Measurements from ENCODE around the gene TNFRSF9. TPM values are rescaled to one million over a fixed set of nuclear protein-coding genes. Genes with fewer than 3 reads are reported as not detected.

TNFRSF9 gene
- total and polyA plus RNA-seq, 9 of the 15 experiments (the other 6 are each of a cell fraction or from before 2014, with no cell fraction given), result 0.04 to 0.29 (median 0.08) TPM; not detected in 1

- POLR2A ChIA-PET, result interaction anchor here (0.6 to 2.5 kb wide), 3 partner anchors 9 to 14 kb away, joined by 3 to 6 read pairs (median 3); partner anchors contain the start of gene PARK7
- H3K79me2 ChIP-seq (ENCODE audit: control insufficient read depth, insufficient read depth, low read length), result peaks cover 23% of the 10 kb centered on the region
- BruUV-seq (replicated peaks), result no TSS peak
- no peak for TF ChIP-seq RFX1 (IDR thresholded peaks at IDR 0.05)
- TF ChIP-seq ZBTB34 (CRISPR knock-in tag; IDR thresholded peaks at IDR 0.05), result no peak
- TF ChIP-seq PKNOX1 (IDR thresholded peaks at IDR 0.05), result no peak
- no peak for TF ChIP-seq ZNF174 (CRISPR knock-in tag; IDR thresholded peaks at IDR 0.05)
- TF ChIP-seq EHMT2 (IDR thresholded peaks at IDR 0.05), result no peak
- TF ChIP-seq JUNB (CRISPR knock-in tag; conservative IDR thresholded peaks at IDR 0.05), result no peak
- TF ChIP-seq PTTG1 (tag; IDR thresholded peaks at IDR 0.05; ENCODE audit: low read depth), result no peak
- TF ChIP-seq SAP30 (IDR thresholded peaks at IDR 0.05; ENCODE audit: borderline replicate concordance, insufficient read depth, low read depth, low read length, poor library complexity, severe bottlenecking), result no peak
- no peak for TF ChIP-seq SIRT6 (IDR thresholded peaks at IDR 0.05; ENCODE audit: low read depth, low read length)
- no peak for TF ChIP-seq ZMIZ1 (IDR thresholded peaks at IDR 0.05; ENCODE audit: low read depth in 2 of 2, low read length in 2 of 2)
- no peak for TF ChIP-seq BCLAF1 (IDR thresholded peaks at IDR 0.05; ENCODE audit: borderline replicate concordance in 1 of 2, control insufficient read depth in 1 of 2, low read depth in 2 of 2, low read length in 1 of 2)
- TF ChIP-seq ATF7 (IDR thresholded peaks at IDR 0.05), result no peak
- no peak for TF ChIP-seq HCFC1 (IDR thresholded peaks at IDR 0.05; ENCODE audit: low read depth, low read length)
- TF ChIP-seq RFX5 (IDR thresholded peaks at IDR 0.05; ENCODE audit: low read depth, low read length), result no peak
These were observed 32.4 kb upstream of the TNFRSF9 start for GRCh38 chr1:7973086-7973485.

More at GRCh38 chr1:7973086-7973485, 32.4 kb upstream of the TNFRSF9 start:
- no peaks in the 10 kb centered on the region for H3K4me1 ChIP-seq (replicated peaks in 1 of 2; ENCODE audit: control insufficient read depth in 2 of 2, insufficient read depth in 2 of 2, low read length in 2 of 2)
- in situ Hi-C loops (cut with MboI) (no loop called here), intact Hi-C loops (cut with micrococcal nuclease) (no loop called here)
- FAIRE-seq, result no peak
- ATAC-seq, result no peak
- DNase-seq (ENCODE audit: extremely low read depth in 1 of 4, low spot score in 3 of 4), result no peak
- no peak overlapping the region for H3K9ac ChIP-seq (ENCODE audit: insufficient read depth in 1 of 2, low read depth in 2 of 2, low read length in 2 of 2)
- H3K4me2 ChIP-seq (ENCODE audit: insufficient read depth, low read length), result no peak overlapping the region
- no peaks in the 10 kb centered on the region for H3K9me1 ChIP-seq (ENCODE audit: control insufficient read depth, insufficient read depth, low read length)
- no peaks in the 10 kb centered on the region for H3K9me3 ChIP-seq (replicated peaks; ENCODE audit: control insufficient read depth, insufficient read depth, low read depth, low read length)
- 92% methylated on average over 2 of the region's 2 CpGs for WGBS (ENCODE audit: insufficient coverage, low coverage, missing lambda C conversion rate)
- H3K4me3 ChIP-seq, result no peak overlapping the region
- CTCF ChIA-PET (ENCODE audit: low intra/inter-chr PET ratio), result no interaction called here
- no peaks in the 10 kb centered on the region for H3K27me3 ChIP-seq (ENCODE audit: control insufficient read depth in 2 of 2, insufficient read depth in 2 of 2, low read length in 2 of 2)
- peaks cover 76% of the 10 kb centered on the region for H3K36me3 ChIP-seq (ENCODE audit: control insufficient read depth, insufficient read depth, low read length)
- no peak overlapping the region for H2AFZ ChIP-seq (ENCODE audit: low read depth, low read length)
- H3K27ac ChIP-seq (ENCODE audit: extremely low read depth, low read depth, low read length), result no peak overlapping the region
- peaks cover 9% of the 10 kb centered on the region; the same call in 1 of the 2 replicates for H4K20me1 ChIP-seq (replicated peaks; ENCODE audit: control insufficient read depth, insufficient read depth, low read length)

All from K562 (cell line).